Body of pancreas (tissue), 4 donors: ENCODE data around the gene RCCD1.

Experiments used
- POLR2A ChIP-seq, 3 donors: fragments of 450-650 bp; IDR thresholded peaks; one replicate each; pipeline ENCODE4 v1.6.1; 2016; ENCODE audit warnings: antibody characterized with exemption in 3 of 3, mild to moderate bottlenecking in 2 of 3
- TF ChIP-seq, protein P1 (sequence below), 7 experiments: fragments of 450-650 bp in 4 of 7; fragments of 200-600 bp in 3 of 7; sonication (generic) in 3 of 7; IDR thresholded peaks; one replicate each; pipeline ENCODE4 v1.5.1; 2016 to 2019; ENCODE audit warnings: antibody characterized with exemption in 7 of 7

- TF ChIP-seq, protein P1, sequence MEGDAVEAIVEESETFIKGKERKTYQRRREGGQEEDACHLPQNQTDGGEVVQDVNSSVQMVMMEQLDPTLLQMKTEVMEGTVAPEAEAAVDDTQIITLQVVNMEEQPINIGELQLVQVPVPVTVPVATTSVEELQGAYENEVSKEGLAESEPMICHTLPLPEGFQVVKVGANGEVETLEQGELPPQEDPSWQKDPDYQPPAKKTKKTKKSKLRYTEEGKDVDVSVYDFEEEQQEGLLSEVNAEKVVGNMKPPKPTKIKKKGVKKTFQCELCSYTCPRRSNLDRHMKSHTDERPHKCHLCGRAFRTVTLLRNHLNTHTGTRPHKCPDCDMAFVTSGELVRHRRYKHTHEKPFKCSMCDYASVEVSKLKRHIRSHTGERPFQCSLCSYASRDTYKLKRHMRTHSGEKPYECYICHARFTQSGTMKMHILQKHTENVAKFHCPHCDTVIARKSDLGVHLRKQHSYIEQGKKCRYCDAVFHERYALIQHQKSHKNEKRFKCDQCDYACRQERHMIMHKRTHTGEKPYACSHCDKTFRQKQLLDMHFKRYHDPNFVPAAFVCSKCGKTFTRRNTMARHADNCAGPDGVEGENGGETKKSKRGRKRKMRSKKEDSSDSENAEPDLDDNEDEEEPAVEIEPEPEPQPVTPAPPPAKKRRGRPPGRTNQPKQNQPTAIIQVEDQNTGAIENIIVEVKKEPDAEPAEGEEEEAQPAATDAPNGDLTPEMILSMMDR (IDR thresholded peaks at IDR 0.05), result peak; percentile 84 to 93 (median 91)
- no peak for TF ChIP-seq POLR2A (IDR thresholded peaks at IDR 0.05)
Measured at GRCh38 chr15:90934256-90934948, 20.3 kb upstream of the RCCD1 start.
